Type B pancreatic cell (in vitro differentiated cells): ENCODE measurements around the gene UNC5C. TPM values are rescaled to one million over a fixed set of nuclear protein-coding genes. Genes with fewer than 3 reads are reported as not detected.
A peak's percentile ranks its signal among the peaks of the same experiment; 100 is the strongest.

Experiments used
- DNase-seq: peaks from one replicate; pipeline ENCODE4 v3.0.0; 2021; ENCODE audit warnings: mixed read lengths; ENCODE audit not compliant: unreplicated experiment; ENCODE audit errors: extremely low spot score
- H3K27ac Mint-ChIP-seq: 2 replicates; pipeline ENCODE4 v1.8.0; 2021; ENCODE audit warnings: mild to moderate bottlenecking, mixed read lengths
- H3K27me3 Mint-ChIP-seq: 2 replicates; pipeline ENCODE4 v1.8.0; 2021; ENCODE audit warnings: mixed read lengths
- H3K36me3 Mint-ChIP-seq: 2 replicates; pipeline ENCODE4 v1.8.0; 2021; ENCODE audit warnings: mixed read lengths
- H3K4me1 Mint-ChIP-seq: one replicate; pipeline ENCODE4 v1.8.0; 2021; ENCODE audit warnings: mixed read lengths; ENCODE audit not compliant: unreplicated experiment
- H3K4me3 Mint-ChIP-seq: 2 replicates; pipeline ENCODE4 v1.8.0; 2021; ENCODE audit warnings: mild to moderate bottlenecking, mixed read lengths
- H3K9me3 Mint-ChIP-seq: 2 replicates; pipeline ENCODE4 v1.8.0; 2021; ENCODE audit warnings: mixed read lengths
- CTCF ChIP-seq: fragments of 200-600 bp; sonication (generic); conservative IDR thresholded peaks from 2 replicates; pipeline ENCODE4 v1.5.0; 2021; ENCODE audit warnings: antibody characterized with exemption, mild to moderate bottlenecking
- total RNA-seq: library from RNA; stranded (reverse); gene quantifications from 2 replicates; pipeline ENCODE4 v1.2.1, GENCODE V29; 2021; ENCODE audit warnings: low replicate concordance

Gene UNC5C
- total RNA-seq, 1 donor from 2014 or later: 95.0 TPM

GRCh38 chr4:95415346-95415771 is 133.4 kb downstream of the UNC5C start:
- H3K27ac Mint-ChIP-seq: no peak overlapping the region
- H3K27me3 Mint-ChIP-seq: peaks cover 66% of the 10 kb centered on the region
- TF ChIP-seq CTCF: no peak
- no peaks in the 10 kb centered on the region for H3K9me3 Mint-ChIP-seq
- no peak for DNase-seq
- no peak overlapping the region for H3K4me3 Mint-ChIP-seq
- H3K36me3 Mint-ChIP-seq: peaks cover 12% of the 10 kb centered on the region
- H3K4me1 Mint-ChIP-seq: peaks cover 41% of the 10 kb centered on the region

GRCh38 chr4:95411371-95412088 is 137.2 kb downstream of the UNC5C start:
- Mint-ChIP-seq H3K4me1 (peaks cover 53% of the 10 kb centered on the region), H3K27me3 (peaks cover 59% of the 10 kb centered on the region), H3K4me3 (peak overlapping the region; percentile 59), H3K9me3 (no peaks in the 10 kb centered on the region), H3K27ac (no peak overlapping the region), H3K36me3 (peaks cover 12% of the 10 kb centered on the region)
- TF ChIP-seq CTCF: no peak
- DNase-seq: no peak

- Mint-ChIP-seq H3K9me3 (no peaks in the 10 kb centered on the region), H3K27me3 (peaks cover 57% of the 10 kb centered on the region), H3K4me3 (peak overlapping the region; percentile 23), H3K4me1 (peaks cover 45% of the 10 kb centered on the region), H3K36me3 (peaks cover 12% of the 10 kb centered on the region), H3K27ac (peak overlapping the region; percentile 30)
- no peak for DNase-seq
- TF ChIP-seq CTCF: no peak
Measured at GRCh38 chr4:95410387-95410977, 138.3 kb downstream of the UNC5C start.

GRCh38 chr4:95409750-95410149 is 139.0 kb downstream of the UNC5C start:
- H3K36me3 Mint-ChIP-seq: peaks cover 14% of the 10 kb centered on the region
- DNase-seq: no peak
- H3K4me1 Mint-ChIP-seq: peaks cover 48% of the 10 kb centered on the region
- H3K9me3 Mint-ChIP-seq: no peaks in the 10 kb centered on the region
- peak overlapping the region; percentile 41 for H3K27ac Mint-ChIP-seq
- H3K4me3 Mint-ChIP-seq: peak overlapping the region; percentile 19
- TF ChIP-seq CTCF: no peak
- H3K27me3 Mint-ChIP-seq: peaks cover 56% of the 10 kb centered on the region

GRCh38 chr4:95409127-95409526 is 139.6 kb downstream of the UNC5C start:
- DNase-seq: no peak
- peaks cover 48% of the 10 kb centered on the region for H3K4me1 Mint-ChIP-seq
- H3K27ac Mint-ChIP-seq: no peak overlapping the region
- TF ChIP-seq CTCF: no peak
- peaks cover 18% of the 10 kb centered on the region for H3K36me3 Mint-ChIP-seq
- peaks cover 59% of the 10 kb centered on the region for H3K27me3 Mint-ChIP-seq
- peaks cover 3% of the 10 kb centered on the region for H3K9me3 Mint-ChIP-seq
- no peak overlapping the region for H3K4me3 Mint-ChIP-seq
